H1 (cell line): ENCODE results near the gene UGT3A1. TPM values are rescaled to one million over a fixed set of nuclear protein-coding genes. Genes with fewer than 3 reads are reported as not detected.
A peak's percentile ranks its signal among the peaks of the same experiment; 100 is the strongest.

Experiments
- CTCF ChIA-PET: fragments of 300-600 bp; sonication (Branson Sonifier 250); formaldehyde crosslinking; loops from one replicate; lab custom pipeline; 2021; ENCODE audit not compliant: partially characterized antibody; lab: Charles Lee
- POLR2A ChIA-PET: fragments of 300-600 bp; sonication (Branson Sonifier 250); formaldehyde crosslinking; loops from one replicate; lab custom pipeline; 2021; ENCODE audit warnings: inconsistent platforms; ENCODE audit not compliant: partially characterized antibody; lab: Charles Lee
- DNase-seq, 2 experiments: peaks; one replicate each; pipeline versions ENCODE4 v3.0.0 to v3.0.0-alpha.2; 2010 to 2022; ENCODE audit warnings: low spot score in 2 of 2, low read depth in 1 of 2, mixed read lengths in 1 of 2
- FAIRE-seq: peaks from 2 replicates; lab custom pipeline; 2011; peaks lifted over from hg19 to GRCh38; lab: Jason Lieb, UNC
- H2AFZ ChIP-seq: 2 replicates; pipeline ENCODE4 v1.8.1; 2012; ENCODE audit warnings: low read length, inconsistent platforms
- H2AK5ac ChIP-seq: 2 replicates; pipeline ENCODE4 v1.6.1; 2013; ENCODE audit warnings: low read depth, low read length
- H2BK120ac ChIP-seq: replicated peaks from 2 replicates; pipeline ENCODE3; 2013; ENCODE audit warnings: low read depth, low read length, inconsistent platforms
- H2BK12ac ChIP-seq: 2 replicates; pipeline ENCODE4 v1.6.1; 2013; ENCODE audit warnings: low read depth, low read length
- H2BK15ac ChIP-seq: 2 replicates; pipeline ENCODE4 v1.6.1; 2013; ENCODE audit warnings: low read length
- H2BK20ac ChIP-seq: 2 replicates; pipeline ENCODE4 v1.6.1; 2013; ENCODE audit warnings: low read length
- H2BK5ac ChIP-seq: 2 replicates; pipeline ENCODE4 v1.6.1; 2013; ENCODE audit warnings: low read depth, low read length
- H3K14ac ChIP-seq: 2 replicates; pipeline ENCODE4 v1.6.1; 2013; ENCODE audit warnings: inconsistent platforms; ENCODE audit not compliant: insufficient read length
- H3K18ac ChIP-seq: 2 replicates; pipeline ENCODE4 v1.6.1; 2013; ENCODE audit warnings: low read length; ENCODE audit errors: extremely low read depth
- H3K23ac ChIP-seq: 2 replicates; pipeline ENCODE4 v1.6.1; 2013; ENCODE audit warnings: inconsistent platforms; ENCODE audit not compliant: insufficient read length
- H3K23me2 ChIP-seq: 2 replicates; pipeline ENCODE4 v1.6.1; 2013; ENCODE audit warnings: low read depth, low read length
- H3K27ac ChIP-seq: 2 replicates; pipeline ENCODE4 v1.6.1; 2011; ENCODE audit warnings: low read depth, low read length, inconsistent platforms
- H3K27me3 ChIP-seq, 4 experiments: replicated peaks in 1 of 4; 1 replicate in 1 of 4; 2 replicates in 3 of 4; pipeline versions ENCODE4 v1.6.1 to v1.8.1; 2011 to 2013; ENCODE audit warnings: low read length in 3 of 4, mild to moderate bottlenecking in 3 of 4, inconsistent platforms in 2 of 4, mixed read lengths in 2 of 4, moderate library complexity in 1 of 4; ENCODE audit not compliant: control insufficient read depth in 3 of 4, insufficient read depth in 3 of 4; ENCODE audit errors: extremely low read depth in 1 of 4
- H3K36me3 ChIP-seq, 4 experiments: 2 replicates each; pipeline versions ENCODE4 v1.6.1 to v1.8.1; 2011 to 2013; ENCODE audit warnings: mild to moderate bottlenecking in 4 of 4, low read length in 3 of 4, moderate library complexity in 2 of 4, control low read depth in 1 of 4, inconsistent platforms in 1 of 4; ENCODE audit not compliant: insufficient read depth in 4 of 4, control insufficient read depth in 2 of 4
- H3K4ac ChIP-seq: replicated peaks from 2 replicates; pipeline ENCODE3; 2013; ENCODE audit warnings: low read length, low read depth, mixed read lengths, inconsistent platforms; ENCODE audit not compliant: insufficient read length
- H3K4me1 ChIP-seq, 4 experiments: replicated peaks in 1 of 4; 1 replicate in 1 of 4; 2 replicates in 3 of 4; pipeline versions ENCODE4 v1.6.1 to v1.8.1; 2011 to 2013; ENCODE audit warnings: low read length in 3 of 4, inconsistent platforms in 2 of 4, mixed read lengths in 1 of 4; ENCODE audit not compliant: insufficient read depth in 4 of 4, control insufficient read depth in 3 of 4
- H3K4me2 ChIP-seq, 2 experiments: 2 replicates each; pipeline versions ENCODE4 v1.6.1 to v1.8.1; 2011 to 2013; ENCODE audit warnings: low read depth in 2 of 2, low read length in 2 of 2, control low read depth in 1 of 2, inconsistent platforms in 1 of 2, mild to moderate bottlenecking in 1 of 2; ENCODE audit not compliant: insufficient read depth in 1 of 2
- H3K4me3 ChIP-seq, 4 experiments: fragments of 200-600, 300-600 bp in 1 of 4; sonication (generic), shearing (Covaris generic), sonication (Bioruptor Twin) in 1 of 4; 2 replicates each; pipeline versions ENCODE4 v1.5.1 to v1.8.1; 2011 to 2016; ENCODE audit warnings: low read length in 4 of 4, low read depth in 3 of 4, control low read depth in 2 of 4, inconsistent platforms in 2 of 4, mild to moderate bottlenecking in 2 of 4, mixed read lengths in 1 of 4, moderate library complexity in 1 of 4; ENCODE audit not compliant: insufficient read depth in 2 of 4; ENCODE audit errors: extremely low read depth in 1 of 4
- H3K56ac ChIP-seq: replicated peaks from 2 replicates; pipeline ENCODE3; 2013; ENCODE audit warnings: low read depth, mild to moderate bottlenecking, mixed read lengths, low read length, inconsistent platforms; ENCODE audit not compliant: insufficient read length
- H3K79me1 ChIP-seq: 2 replicates; pipeline ENCODE4 v1.6.1; 2013; ENCODE audit warnings: low read depth, low read length, control low read depth
- H3K79me2 ChIP-seq, 2 experiments: 2 replicates each; pipeline versions ENCODE4 v1.6.1 to v1.8.1; 2012 to 2013; ENCODE audit warnings: low read length in 2 of 2, mild to moderate bottlenecking in 2 of 2, inconsistent platforms in 1 of 2; ENCODE audit not compliant: insufficient read depth in 2 of 2, control insufficient read depth in 1 of 2
- H3K9ac ChIP-seq, 4 experiments: replicated peaks in 1 of 4; 1 replicate in 1 of 4; 2 replicates in 3 of 4; pipeline versions ENCODE4 v1.6.1 to v1.8.1; 2011 to 2013; ENCODE audit warnings: low read depth in 3 of 4, low read length in 3 of 4, control low read depth in 2 of 4, mild to moderate bottlenecking in 2 of 4, moderate library complexity in 2 of 4, inconsistent platforms in 1 of 4; ENCODE audit errors: extremely low read depth in 1 of 4
- H3K9me3 ChIP-seq, 2 experiments: 2 replicates each; pipeline versions ENCODE4 v1.6.1 to v1.8.1; 2012 to 2013; ENCODE audit warnings: mild to moderate bottlenecking in 2 of 2, moderate library complexity in 2 of 2, control low read depth in 1 of 2, inconsistent platforms in 1 of 2, low read depth in 1 of 2, low read length in 1 of 2, mixed read lengths in 1 of 2; ENCODE audit not compliant: insufficient read depth in 2 of 2
- H4K20me1 ChIP-seq, 2 experiments: replicated peaks in 1 of 2; 2 replicates each; pipeline versions ENCODE3 to v1.8.1; 2011 to 2013; ENCODE audit warnings: inconsistent platforms in 2 of 2, low read length in 2 of 2, mild to moderate bottlenecking in 1 of 2; ENCODE audit not compliant: insufficient read depth in 2 of 2, control insufficient read depth in 1 of 2
- H4K5ac ChIP-seq: 2 replicates; pipeline ENCODE4 v1.6.1; 2013; ENCODE audit warnings: low read length, low read depth, mixed read lengths, inconsistent platforms; ENCODE audit not compliant: insufficient read length
- H4K8ac ChIP-seq: 2 replicates; pipeline ENCODE4 v1.8.0; 2013; ENCODE audit warnings: mild to moderate bottlenecking, moderate library complexity, low read length, inconsistent platforms; ENCODE audit not compliant: insufficient read depth; ENCODE audit errors: extremely low read depth
- H4K91ac ChIP-seq: replicated peaks from 2 replicates; pipeline ENCODE3; 2013; ENCODE audit warnings: low read length, mixed read lengths, inconsistent platforms; ENCODE audit not compliant: insufficient read length
- CTCF ChIP-seq, 3 experiments: IDR thresholded peaks; 1 replicate in 2 of 3; 2 replicates in 1 of 3; pipeline versions ENCODE4 v1.5.1 to v1.6.1; 2011; ENCODE audit warnings: low read length in 3 of 3, mild to moderate bottlenecking in 3 of 3, inconsistent platforms in 2 of 3, low read depth in 1 of 3, moderate library complexity in 1 of 3; ENCODE audit not compliant: insufficient read depth in 1 of 3; ENCODE audit errors: control extremely low read depth in 1 of 3
- E2F6 ChIP-seq: IDR thresholded peaks from 2 replicates; pipeline ENCODE4 v1.6.1; 2012; ENCODE audit warnings: inconsistent platforms
- EGR1 ChIP-seq: IDR thresholded peaks from 2 replicates; pipeline ENCODE4 v1.6.1; 2011; ENCODE audit warnings: low read depth, low read length, borderline replicate concordance
- GABPA ChIP-seq: IDR thresholded peaks from 2 replicates; pipeline ENCODE4 v1.6.1; 2011; ENCODE audit warnings: mild to moderate bottlenecking, low read length, moderate library complexity, borderline replicate concordance; ENCODE audit not compliant: insufficient read depth
- HDAC6 ChIP-seq: IDR thresholded peaks from one replicate; pipeline ENCODE4 v1.7.1; 2012; ENCODE audit warnings: low read depth, mild to moderate bottlenecking, inconsistent platforms, low read length, moderate library complexity
- NANOG ChIP-seq: IDR thresholded peaks from 2 replicates; pipeline ENCODE4 v1.6.1; 2011; ENCODE audit warnings: low read length, low read depth, mild to moderate bottlenecking, inconsistent platforms; ENCODE audit not compliant: insufficient read depth, poor library complexity, severe bottlenecking
- PHF8 ChIP-seq: fragments of 200-600 bp; sonication (generic); conservative IDR thresholded peaks from 2 replicates; pipeline ENCODE4 v1.7.1; 2012; ENCODE audit warnings: low read depth, mild to moderate bottlenecking, inconsistent platforms, low read length, moderate library complexity
- RAD21 ChIP-seq, 2 experiments: IDR thresholded peaks in 1 of 2; conservative IDR thresholded peaks in 1 of 2; 2 replicates each; pipeline ENCODE4 v1.6.1; 2011; ENCODE audit warnings: low read depth in 2 of 2, low read length in 2 of 2, improper control_type of control experiment in 1 of 2, inconsistent platforms in 1 of 2, mild to moderate bottlenecking in 1 of 2, moderate library complexity in 1 of 2
- TAF7 ChIP-seq: optimal IDR thresholded peaks from 2 replicates; pipeline ENCODE3; 2011; ENCODE audit warnings: low read depth, mild to moderate bottlenecking, inconsistent platforms, low read length, moderate library complexity, borderline replicate concordance
- WGBS, 2 experiments: shearing (Covaris generic) in 1 of 2; methylation state at CpG; one replicate each; pipeline versions ENCODE4 v1.1.6 to v1.1.7; 2013 to 2015; ENCODE audit warnings: low lambda C conversion rate in 2 of 2, mixed read lengths in 2 of 2, inconsistent platforms in 1 of 2, low coverage in 1 of 2, missing lambda C conversion rate in 1 of 2; ENCODE audit not compliant: insufficient replicate concordance in 2 of 2, insufficient coverage in 1 of 2, insufficient read length in 1 of 2; ENCODE audit errors: extremely low coverage in 1 of 2, missing lambda C conversion rate in 1 of 2; 5-methylcytosine and 5-hydroxymethylcytosine counted together
- polyA plus RNA-seq, 7 experiments: library from polyadenylated mRNA; depleted of rRNA in 3 of 7; stranded (reverse) in 5 of 7; unstranded in 2 of 7; fragments of >200 nt in 5 of 7; fragments of 200-250 nt in 2 of 7; gene quantifications; 1 replicate in 5 of 7; 2 replicates in 1 of 7; 4 replicates in 1 of 7; pipeline versions ENCODE4 v1.2.1 to v1.2.3, GENCODE V29; 2011 to 2013; ENCODE audit warnings: missing spikeins in 2 of 7, mixed read lengths in 2 of 7
- total RNA-seq: library from RNA; stranded (reverse); fragmentation: NEBNext Ultra II Directional; extraction: Animal tissue kit (Norgen Biotek cat#: 25700); gene quantifications from 2 replicates; pipeline ENCODE4 v1.2.1, GENCODE V29; 2021

The UGT3A1 gene
- total and polyA plus RNA-seq, 2 of the 8 experiments (the other 6 are each of a cell fraction or from before 2014, with no cell fraction given): 2.4 to 3.4 TPM

GRCh38 chr5:35920890-35921289 is 70.3 kb downstream of the UGT3A1 start:
- DNase-seq: no peak
- no peak overlapping the region for H2AFZ ChIP-seq
- H3K23me2 ChIP-seq: no peaks in the 10 kb centered on the region
- POLR2A ChIA-PET: no interaction called here
- no peak overlapping the region for H2BK15ac ChIP-seq
- no peaks in the 10 kb centered on the region for H3K36me3 ChIP-seq
- no peak overlapping the region for H3K9ac ChIP-seq
- no peak overlapping the region for H4K91ac ChIP-seq
- H3K23ac ChIP-seq: no peak overlapping the region
- no peak overlapping the region for H3K4ac ChIP-seq
- peaks cover 0 to 3% of the 10 kb centered on the region in 2 experiments for H4K20me1 ChIP-seq
- no peak overlapping the region for H2BK120ac ChIP-seq
- no peaks in the 10 kb centered on the region for H3K4me1 ChIP-seq
- H3K27ac ChIP-seq: no peak overlapping the region
- H4K5ac ChIP-seq: no peak overlapping the region
- H3K4me3 ChIP-seq: no peak overlapping the region
- TF ChIP-seq HDAC6 (no peak), PHF8 (no peak), E2F6 (0 out of 2 replicates have a peak, but pooled peaks have one; percentile 43), CTCF (IDR thresholded peaks at IDR 0.05; ENCODE audit: control extremely low read depth in 1 of 3, insufficient read depth in 1 of 3, low read depth in 1 of 3, low read length in 3 of 3) (peak; percentile 36 to 47 (median 40); a peak in 3 of 4 replicates), TAF7 (no peak), GABPA (no peak), EGR1 (no peak), NANOG (no peak), RAD21 (IDR thresholded peaks at IDR 0.05 in 1 of 2, conservative IDR thresholded peaks at IDR 0.05 in 1 of 2; ENCODE audit: low read depth in 2 of 2, low read length in 2 of 2) (peak; percentile 58 to 75)
- TF ChIP-seq, all 59 proteins: peak for 3
- Histone ChIP-seq H3K79me2 (no peaks in the 10 kb centered on the region), H2BK12ac (no peak overlapping the region), H3K79me1 (no peaks in the 10 kb centered on the region), H3K56ac (no peak overlapping the region), H2BK5ac (no peak overlapping the region), H3K4me2 (no peak overlapping the region), H2BK20ac (no peak overlapping the region), H3K9me3 (no peaks in the 10 kb centered on the region), H2AK5ac (no peak overlapping the region), H3K27me3 (peaks cover 5 to 18% (median 14%) of the 10 kb centered on the region in 4 experiments), H4K8ac (no peak overlapping the region), H3K18ac (no peak overlapping the region), H3K14ac (no peak overlapping the region)
- CTCF ChIA-PET: interaction anchor here (0.9 to 3.5 kb wide), 7 partner anchors 11 to 270 kb away, joined by 3 to 18 read pairs (median 5); no protein-coding TSS in a partner anchor
- WGBS, 2 experiments: 73% methylated on average over 11 of the region's 11 CpGs; no CpG with 5 or more reads in 1 of the 2 experiments
- FAIRE-seq: no peak
